OCI-LY1 (cell line): ENCODE data around the gene NCAM1.

Experiments used
- CTCF ChIP-seq: fragments of 200-600 bp; sonication (generic), shearing (Covaris generic); IDR thresholded peaks from 2 replicates; pipeline ENCODE4 v1.5.1; 2017; ENCODE audit warnings: mild to moderate bottlenecking, antibody characterized with exemption, low read length, moderate library complexity, mixed read lengths
- EZH2 ChIP-seq: fragments of 200-600 bp; sonication (generic), shearing (Covaris generic); IDR thresholded peaks from 2 replicates; pipeline ENCODE4 v1.8.0; 2017; ENCODE audit warnings: borderline replicate concordance, mixed run types, mild to moderate bottlenecking, antibody characterized with exemption, low read length, moderate library complexity, mixed read lengths

- no peak for TF ChIP-seq CTCF
- TF ChIP-seq EZH2, result no peak
Observed at GRCh38 chr11:113173126-113173525, 211.9 kb downstream of the NCAM1 start.
